Measurements from ENCODE around the gene RPTOR.
"Not testable (repeated sequence)": the region's sequence is repeated elsewhere in the genome, so short reads cannot be mapped to it uniquely, and the experiment has no call there.

RPTOR gene

DNA sequence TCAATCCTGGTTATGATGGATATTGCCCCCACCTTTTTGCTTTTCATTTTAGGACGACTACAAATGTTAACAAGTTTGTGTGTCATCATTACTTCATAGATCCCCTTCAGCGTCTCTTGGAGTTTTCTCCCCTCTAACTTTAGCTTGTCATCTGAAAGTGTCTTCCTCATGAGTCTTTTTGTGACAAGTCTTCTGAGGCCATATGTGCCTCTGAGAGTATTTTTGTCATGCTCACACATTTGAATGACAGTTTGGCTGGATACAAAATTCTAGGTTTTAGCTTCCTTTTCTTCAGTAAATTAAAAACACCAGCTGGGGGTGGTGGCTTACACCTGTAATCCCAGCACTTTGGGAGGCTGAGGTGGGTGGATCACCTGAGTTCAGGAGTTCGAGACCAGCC, 243.2 kb downstream of the RPTOR start:
- DNase-seq, result no peak

DNA sequence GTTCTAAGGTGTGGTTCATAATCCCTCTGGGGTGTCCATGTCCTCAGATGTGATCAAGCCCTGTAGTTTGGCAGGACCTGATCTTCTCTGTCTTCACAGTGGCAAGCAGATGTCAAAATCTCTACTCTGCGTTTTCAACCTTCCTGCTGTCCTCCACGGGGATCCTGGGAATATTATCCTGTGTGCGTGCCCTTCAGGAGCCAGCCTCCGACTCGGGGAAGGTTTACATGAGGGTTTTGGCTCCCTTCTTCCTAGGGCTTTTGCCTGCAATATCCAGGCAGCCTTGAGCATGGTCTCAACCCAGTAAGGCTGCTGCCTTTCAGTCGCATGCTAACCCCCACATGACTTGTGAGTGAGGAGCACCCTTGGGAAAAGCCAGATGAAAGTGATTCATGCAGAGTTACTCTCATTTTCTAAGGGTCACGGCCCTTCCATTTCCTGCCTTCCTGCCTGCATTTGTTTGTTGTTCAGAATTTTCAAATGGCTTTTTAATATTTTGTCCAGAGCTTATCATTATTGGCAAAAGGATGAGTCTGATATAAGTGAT, 244.8 kb downstream of the RPTOR start:
- no peak for DNase-seq

DNA sequence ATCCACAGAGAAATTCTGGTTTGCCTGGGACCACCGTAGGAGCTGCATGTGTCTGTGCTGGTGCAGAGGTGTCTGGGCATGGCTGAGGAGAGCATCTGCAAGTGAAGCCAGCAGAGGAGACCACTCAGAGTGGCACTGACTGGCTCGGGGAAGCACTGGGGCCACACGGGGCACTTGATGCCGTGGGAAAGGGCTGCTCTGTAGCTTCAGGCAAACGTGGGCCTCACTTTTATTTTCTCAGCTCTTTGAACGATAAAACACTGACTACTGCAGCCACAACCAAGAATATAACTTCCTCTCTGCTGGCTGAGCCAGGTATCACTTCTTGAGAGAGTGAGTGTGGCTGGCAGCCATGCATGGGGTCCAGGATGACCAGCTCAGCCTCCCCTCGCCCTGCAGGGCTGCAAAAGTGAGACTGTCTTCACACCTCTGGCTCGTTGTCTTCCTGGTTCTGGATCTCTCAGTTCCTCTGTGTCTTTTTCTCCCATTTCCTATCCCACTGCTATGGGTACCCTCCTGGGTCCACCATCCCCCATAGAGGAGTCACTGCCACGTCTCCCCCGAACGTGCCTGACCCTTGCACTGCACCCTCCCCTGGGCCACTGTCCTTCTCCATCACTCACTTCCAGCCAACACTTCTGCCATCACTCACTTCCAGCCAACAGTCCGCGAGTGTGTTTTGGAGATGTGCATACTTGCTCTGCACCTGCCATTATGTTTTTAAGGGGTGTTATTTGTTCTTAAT, 245.6 kb downstream of the RPTOR start:
- DNase-seq, result no peak

DNA sequence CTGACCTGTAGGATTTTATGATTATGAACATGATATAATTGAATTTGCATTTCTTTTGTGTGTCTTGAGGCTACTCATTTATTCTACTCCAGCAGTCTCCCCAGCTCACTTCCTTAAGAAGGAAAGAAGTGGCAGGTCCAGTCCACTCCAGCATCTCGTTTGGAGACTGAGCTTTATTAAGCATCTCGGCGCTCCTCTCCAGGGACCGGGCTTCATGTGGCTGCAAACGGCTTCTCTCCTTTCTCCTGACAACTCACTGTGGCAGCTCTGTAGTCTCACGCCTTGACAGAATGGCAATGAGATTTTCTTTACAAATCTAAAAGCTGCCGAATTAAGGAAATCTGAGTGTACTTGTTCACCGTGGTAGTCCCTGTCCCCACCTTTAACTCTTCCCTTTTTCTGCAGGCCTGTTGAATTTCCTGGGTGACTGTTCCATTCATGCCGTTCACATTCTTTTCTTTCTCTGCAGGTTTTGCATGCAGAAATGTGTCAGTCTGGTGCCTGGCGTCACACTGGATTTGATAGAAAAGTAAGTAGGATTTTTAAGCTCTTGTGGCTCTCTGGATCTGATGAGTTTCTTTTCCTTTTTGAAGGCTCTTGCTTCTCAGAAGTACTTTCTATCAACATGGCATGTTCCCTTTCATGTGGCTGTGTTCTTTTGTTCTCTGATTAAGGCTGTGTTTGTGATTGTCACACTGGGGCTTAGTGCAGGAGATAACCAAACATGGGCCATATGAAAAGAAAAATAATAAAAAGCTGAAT, 246.5 kb downstream of the RPTOR start:
- no peak for DNase-seq

DNA sequence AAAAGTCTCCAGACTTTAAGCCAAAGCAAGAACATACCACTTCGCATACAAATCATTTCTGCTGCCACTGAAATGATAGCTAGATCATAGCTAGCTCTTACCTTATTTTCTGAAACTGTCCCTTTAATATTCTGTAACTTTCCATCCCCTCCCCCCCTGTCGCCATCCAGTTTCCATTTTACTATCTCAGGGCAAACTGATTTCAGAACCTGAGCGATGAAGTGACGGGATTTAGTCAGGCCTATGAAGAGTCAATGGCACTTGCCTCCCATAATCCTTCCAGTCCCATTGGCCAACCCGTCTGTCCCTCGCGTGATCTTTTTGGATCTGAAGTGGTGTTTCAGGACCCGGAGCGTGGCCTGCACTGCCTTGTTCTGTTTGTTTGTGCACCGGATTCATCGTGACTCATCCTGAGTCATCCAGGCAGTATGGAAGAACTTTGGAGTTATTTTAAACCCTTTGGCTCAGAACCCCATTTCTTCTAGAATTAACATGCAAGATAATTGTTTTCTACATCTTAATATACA, 247.2 kb downstream of the RPTOR start:
- no peak for DNase-seq

DNA sequence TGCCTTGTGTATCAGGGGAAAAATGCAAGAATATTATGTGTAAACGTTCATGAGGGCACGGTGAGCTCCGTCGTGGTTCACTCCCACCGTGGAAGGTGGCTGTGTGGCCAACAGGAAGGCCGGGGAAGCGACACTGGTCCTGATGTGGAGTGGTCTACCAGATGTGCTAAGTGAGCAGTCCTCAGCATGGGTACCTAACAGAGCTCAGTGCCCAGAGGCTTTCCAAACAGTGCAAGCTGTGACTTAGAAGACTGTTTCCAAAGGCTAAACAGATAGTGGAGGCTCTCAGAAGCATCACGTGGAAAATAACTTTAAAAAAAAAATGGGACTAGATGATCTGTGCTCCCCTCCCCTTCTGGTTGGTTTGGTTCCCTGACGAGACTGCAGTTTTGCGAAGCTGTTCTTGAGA, 247.7 kb downstream of the RPTOR start:
- DNase-seq, result no peak

DNA sequence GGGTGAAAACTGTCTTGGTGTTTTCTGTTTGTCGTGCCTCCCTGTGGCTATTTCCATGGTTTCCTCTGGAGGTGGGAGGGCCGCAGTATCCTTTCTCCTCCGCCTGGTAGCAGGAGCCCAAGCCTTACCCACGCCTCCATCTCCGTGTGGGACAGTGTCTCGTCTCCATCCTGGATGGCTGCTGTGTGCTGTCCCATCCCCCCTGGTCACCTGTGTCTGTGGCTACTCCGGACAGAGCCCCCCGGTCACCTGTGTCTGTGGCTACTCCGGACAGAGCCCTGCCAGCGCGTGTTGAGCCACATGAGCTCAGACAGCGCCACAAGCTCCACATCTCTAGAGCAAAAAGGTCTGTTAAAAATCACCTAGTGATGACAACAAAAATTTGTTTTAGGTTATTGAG, 248.8 kb downstream of the RPTOR start:
- DNase-seq, result no peak

DNA sequence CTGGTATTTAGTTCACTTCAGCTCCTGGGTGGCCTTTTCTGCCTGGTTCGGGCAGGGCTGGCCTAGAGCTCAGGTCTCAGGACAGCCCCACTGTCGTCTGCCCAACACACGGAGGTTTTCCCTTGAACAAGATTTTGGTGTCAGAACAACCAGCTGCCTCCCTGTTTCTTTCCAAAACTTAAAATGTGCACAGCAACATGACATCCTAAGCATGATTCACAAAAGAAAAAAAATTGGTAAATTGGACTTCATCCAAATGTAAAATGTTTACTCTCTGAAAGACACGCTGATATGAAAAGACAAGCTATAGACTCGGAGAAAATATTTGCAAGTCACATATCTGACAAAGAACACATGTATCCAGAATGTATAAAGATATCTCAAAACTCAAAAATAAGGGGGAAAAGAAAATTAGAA, 249.2 kb downstream of the RPTOR start:
- DNase-seq, result no peak

DNA sequence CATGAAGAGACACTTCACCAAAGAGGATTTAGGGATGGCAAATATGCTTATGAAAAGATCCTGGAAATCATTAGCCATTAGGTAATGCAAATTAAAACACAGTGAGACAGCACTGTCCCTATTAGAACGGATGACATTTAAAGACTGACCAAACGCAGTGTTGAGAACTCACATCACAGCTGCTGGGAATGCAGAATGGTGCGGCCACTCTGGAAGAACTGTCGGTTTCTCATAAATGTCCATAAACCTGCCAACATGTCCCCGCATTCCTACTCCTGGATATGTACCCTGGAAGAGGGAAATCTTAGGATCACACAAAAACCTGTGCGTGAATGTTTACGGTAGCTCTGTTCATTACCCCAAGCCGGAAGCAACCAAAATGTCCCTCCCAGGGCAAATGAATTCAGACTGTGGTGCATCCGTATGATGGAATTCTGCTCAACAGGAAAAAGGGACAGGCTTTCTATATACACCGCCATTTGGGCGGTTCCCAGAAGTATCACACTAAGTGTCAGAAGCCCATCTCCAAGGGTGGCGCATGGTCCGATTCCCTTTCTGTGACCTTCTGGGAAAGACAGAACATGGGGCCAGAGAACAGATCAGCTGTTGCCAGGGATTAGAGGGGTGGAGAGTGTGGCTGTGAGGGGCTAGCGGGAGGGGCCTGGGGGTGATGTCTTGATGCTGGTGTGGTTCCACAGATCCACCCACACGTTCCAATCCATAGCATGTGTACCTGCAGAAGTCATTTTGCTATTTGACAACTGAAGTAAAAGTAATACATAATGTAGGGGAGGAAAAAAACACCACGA, 249.8 kb downstream of the RPTOR start:
- no peak for DNase-seq

DNA sequence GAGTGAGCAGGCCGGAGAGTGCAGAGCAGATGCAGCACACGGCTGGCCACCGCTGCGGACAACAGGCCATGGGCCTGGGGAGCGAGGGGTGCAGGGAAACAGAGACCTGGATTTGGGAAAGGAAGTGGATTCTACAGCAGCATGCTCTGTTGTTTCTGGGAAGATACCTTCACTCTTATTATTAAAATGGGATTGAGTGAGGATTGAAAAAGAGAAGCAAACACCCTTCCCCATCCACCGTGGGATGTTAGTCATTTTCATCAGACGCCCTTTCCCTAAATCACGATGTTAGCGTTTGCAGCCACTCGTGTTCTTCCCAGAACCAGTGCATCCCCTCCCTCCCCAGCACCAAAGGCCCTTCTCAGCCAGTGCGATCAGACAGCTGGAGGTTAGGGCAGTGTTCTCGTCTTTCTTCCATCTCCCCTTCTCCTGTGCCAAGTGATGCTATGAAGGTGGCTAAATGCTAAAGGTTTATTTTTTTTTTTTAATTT, 250.5 kb downstream of the RPTOR start:
- no peak for DNase-seq

DNA sequence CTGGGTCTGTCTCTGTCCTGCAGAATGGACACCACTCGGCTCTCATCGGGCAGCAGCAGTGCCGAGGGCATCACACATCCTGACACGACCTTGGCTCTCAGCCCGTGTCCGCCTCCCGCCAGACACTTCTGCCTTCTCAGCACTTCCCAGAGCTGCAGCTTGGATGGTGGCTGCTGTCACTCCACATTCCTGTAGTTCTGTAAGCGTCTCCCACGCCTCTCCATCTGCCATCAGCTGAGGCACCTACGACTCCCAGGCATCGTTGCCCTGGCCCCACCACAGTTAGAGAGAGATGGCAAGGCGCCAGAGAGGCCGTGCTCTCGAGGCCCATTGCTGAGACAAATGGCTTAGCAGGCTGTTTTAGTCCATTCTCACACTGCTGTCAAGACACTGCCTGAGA, 251.1 kb downstream of the RPTOR start:
- no peak for DNase-seq

DNA sequence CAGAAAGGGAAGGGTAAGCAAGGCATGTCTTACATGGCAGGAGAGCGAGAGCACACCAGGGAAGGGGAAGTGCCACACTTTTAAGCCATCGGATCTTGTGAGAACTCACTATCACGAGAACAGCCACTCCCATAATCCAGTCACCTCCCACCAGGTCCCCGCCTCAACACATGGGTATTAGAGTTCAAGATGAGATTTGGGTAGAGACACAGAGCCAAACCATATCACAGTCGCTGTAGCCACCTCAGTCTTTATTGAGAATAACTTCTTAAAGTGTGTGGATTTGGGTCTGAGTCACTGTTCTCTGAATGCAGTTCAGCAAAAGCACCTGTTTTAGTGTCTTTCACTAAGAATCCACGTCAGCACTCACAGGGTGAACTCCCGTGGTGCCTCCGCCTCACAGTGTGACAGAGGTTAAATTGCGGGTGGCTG, 251.8 kb downstream of the RPTOR start:
- no peak for DNase-seq

DNA sequence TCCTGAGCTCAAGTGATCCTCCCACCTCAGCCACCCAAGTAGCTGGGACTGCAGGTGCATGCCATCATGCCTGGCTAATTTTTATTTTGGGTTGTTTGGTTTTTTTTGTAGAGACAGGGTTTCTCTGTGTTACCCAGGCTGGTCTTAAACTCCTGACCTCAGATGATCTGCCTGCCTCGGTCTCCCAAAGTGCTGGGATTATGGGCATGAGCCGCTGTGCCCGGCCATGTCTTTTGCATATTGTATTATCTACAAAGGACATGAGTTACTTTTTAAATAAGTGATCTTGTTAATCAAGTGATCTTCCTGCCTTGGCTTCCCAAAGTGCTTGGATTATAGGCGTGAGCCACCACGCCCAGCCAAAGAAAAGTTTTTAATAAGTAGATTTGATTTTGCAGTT, 252.6 kb downstream of the RPTOR start:
- DNase-seq, result not testable (repeated sequence)

DNA sequence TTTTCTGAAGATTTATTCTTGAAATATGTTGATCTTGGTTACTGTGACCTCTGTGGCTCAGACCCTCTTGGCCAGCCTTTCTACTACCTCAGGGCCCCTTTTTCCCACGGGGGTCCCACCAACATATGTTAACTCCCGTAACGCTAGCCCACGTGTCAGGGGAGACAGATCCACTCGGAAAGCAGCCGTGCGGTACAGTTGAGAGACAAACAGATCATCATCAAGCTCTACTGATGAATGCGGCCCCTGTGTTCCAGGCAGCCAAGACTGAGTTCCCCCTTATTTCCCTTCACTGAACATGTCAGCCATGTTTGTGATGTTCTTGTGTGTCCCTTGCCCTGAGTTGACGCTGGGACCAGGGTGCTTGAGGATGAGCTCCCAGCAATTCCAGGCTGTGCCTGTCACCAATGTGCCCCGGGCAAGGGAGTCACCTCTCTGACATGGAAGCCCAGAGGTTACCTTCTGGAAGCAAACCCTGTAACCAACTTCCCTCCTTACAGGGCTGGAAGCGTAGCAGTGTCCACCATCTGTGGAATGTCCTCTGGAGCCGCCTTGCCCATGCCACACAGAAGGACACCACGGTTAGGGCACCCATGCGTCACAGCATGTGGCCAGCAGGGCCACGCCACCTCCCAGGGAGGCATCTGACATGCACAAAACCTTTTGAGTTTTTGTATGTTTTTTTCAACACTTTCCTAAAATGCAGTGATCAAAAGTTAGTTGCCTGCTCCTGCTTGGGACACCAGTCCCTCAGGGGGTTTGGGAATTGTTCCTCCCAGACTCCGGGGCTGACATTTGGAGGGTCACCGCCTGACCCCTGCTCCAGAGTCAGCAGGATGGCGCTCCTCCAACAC, 253.3 kb downstream of the RPTOR start:
- DNase-seq, result no peak

DNA sequence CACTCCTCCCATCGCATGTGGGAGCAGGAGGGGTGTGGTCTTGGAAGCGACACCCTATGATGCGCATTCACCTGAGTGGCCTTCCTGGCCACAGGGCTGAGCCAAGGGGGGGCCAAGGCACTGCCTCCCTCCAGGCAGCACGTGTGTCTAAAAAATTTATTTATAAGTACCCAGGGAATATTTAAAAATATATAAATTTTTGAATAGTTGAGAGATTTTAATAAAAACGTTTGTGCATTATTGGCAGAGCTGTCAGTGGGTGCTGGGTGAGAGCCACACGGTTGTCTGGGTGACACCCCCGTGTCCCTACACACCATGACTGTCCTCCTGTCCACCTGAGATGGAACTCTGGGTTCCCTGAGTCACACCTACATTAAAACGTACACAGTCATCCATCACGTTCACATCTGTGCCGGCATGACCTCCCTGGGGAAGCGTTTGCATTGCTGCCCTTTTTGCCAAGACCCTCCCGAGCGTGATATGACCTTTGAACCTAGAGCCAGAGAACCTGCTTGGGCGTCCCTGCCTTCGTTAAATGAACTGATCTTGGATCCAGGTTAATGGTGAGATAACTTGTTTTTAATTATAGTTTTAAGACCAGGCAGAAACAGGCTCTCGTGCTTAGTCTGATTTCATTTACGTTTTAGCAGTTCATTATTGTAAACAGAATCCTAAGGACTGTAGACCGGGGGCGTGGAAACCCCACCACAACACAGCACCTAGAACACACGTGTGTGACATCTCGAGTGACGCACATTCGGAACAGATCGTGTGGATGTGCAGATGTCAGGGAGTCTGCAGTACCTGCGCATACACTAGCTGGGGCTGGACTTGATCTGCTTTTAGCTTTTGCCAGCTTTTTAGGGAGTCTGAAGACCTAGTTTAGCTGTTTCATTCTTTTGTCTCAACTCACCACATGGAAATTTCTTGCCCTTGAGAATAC, 254.2 kb downstream of the RPTOR start:
- DNase-seq, result no peak

DNA sequence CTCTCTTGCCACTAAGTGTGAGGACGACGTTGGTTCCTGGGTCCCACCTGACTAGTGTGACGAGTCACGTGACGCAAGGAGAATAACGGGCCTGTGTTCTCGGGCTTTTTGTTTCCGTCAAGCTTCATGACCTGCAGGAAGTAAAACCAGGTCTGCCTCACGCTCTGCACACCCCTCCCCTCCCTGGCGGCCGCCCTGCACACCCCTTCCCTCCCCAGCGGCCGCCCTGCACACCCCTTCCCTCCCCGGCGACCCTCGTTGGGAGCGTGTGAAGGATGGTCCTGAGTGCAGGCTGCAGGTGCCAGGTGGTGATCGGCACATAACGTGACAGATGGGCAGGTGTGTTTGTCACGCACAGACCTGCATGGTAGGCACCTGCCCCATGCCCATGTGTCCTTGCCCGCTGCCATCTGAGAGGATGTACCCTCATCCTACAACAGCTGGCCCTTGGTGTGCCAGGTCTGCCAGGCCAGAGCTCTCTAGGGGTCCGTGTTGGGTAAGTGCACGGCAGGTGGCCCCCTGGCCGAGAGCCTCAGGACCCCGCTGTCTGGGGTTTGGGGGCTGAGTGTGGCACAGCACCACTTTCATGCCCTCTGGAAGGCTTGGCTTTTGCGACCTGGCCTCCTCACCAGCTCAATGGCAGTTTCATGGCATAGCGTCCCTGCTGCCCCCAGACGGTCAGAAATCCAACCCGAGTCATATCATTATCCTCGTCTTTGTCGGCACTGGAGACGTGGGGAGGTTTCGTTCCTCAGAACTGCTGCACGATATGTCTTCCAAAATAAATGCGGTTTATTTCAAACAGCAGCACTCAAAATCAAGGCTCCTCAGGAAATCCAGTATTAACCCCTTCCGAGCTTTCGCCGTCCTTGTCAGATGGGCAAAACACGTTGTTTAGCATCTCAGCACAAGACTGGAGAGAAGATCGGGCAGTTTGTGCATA, 255.2 kb downstream of the RPTOR start:
- no peak for DNase-seq

DNA sequence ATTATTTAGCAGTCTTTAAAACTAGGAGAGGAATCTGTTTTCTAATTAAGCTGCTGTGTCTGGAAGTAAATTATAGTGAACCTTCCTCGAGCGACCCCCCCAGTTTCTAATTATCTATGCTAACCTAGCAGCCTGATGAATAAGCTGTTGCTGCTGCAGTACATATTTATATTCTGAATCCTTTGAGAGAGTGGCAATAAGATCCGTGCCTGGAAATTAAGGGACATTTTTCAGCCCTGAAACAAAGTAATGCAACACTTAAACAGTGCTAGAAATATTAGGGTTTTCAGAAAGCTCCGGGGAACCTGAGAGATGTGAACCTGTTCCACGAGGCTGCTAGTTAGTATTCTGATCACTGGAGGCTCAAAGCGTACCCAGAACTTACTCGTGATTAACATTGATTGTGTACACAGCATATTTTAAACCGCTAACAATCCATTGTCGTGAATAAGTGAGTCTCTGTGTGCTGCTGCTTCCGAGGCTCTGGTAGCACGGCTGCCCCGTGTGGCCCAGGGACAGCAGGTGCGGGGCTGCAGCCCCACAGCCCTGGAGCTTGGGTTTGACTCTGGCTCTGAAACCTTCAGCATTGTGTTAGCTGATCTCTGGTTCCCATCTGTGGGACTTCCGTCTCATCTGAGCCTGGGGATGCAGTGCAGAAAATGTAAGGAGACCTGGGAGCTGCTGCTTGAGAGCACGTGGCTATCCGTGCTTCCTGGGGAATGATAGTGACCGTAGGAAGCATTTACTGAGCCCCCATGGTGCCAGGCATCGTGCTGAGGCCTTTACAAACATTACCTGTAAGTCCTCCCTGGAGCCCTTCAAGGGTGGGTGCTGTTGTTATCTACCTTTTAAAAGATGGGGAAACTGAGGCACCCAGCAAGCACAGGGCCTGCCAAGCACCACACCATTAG, 256.1 kb downstream of the RPTOR start:
- DNase-seq, result no peak
